ENCODE results near the gene ASCC3. TPM values are rescaled to one million over a fixed set of nuclear protein-coding genes. Genes with fewer than 3 reads are reported as not detected.

ASCC3 gene
- total RNA-seq, 6 experiments from 2014 or later = 96.1 to 101 (median 97.8) TPM

GRCh38 chr6:100462706-100463629 lies 418.2 kb downstream of the ASCC3 start:
- peak overlapping the region; percentile 96 for H3K4me3 Mint-ChIP-seq

GRCh38 chr6:100461917-100462705 lies 419.0 kb downstream of the ASCC3 start:
- peaks cover 2% of the 10 kb centered on the region for H3K27me3 Mint-ChIP-seq (ENCODE audit: insufficient read depth)
- no peak for TF ChIP-seq CTCF (IDR thresholded peaks at IDR 0.05)
- DNase-seq = no peak
- peaks cover 51% of the 10 kb centered on the region for H3K4me1 Mint-ChIP-seq (ENCODE audit: low read depth)
- peaks cover 42% of the 10 kb centered on the region for H3K36me3 Mint-ChIP-seq (ENCODE audit: low read depth)
- peak overlapping the region; percentile 93 for H3K27ac Mint-ChIP-seq
- H3K9me3 Mint-ChIP-seq = no peaks in the 10 kb centered on the region
- H3K4me3 Mint-ChIP-seq = peak overlapping the region; percentile 96

More at GRCh38 chr6:100462706-100463629, 418.2 kb downstream of the ASCC3 start:
- Mint-ChIP-seq H3K36me3 (ENCODE audit: low read depth) (peaks cover 42% of the 10 kb centered on the region), H3K27ac (peak overlapping the region; percentile 93), H3K9me3 (no peaks in the 10 kb centered on the region), H3K27me3 (ENCODE audit: insufficient read depth) (peaks cover 2% of the 10 kb centered on the region), H3K4me1 (ENCODE audit: low read depth) (peaks cover 43% of the 10 kb centered on the region)
- no peak for DNase-seq
- no peak for TF ChIP-seq CTCF (IDR thresholded peaks at IDR 0.05)

- H3K27me3 Mint-ChIP-seq (ENCODE audit: insufficient read depth) = peaks cover 1% of the 10 kb centered on the region
- DNase-seq = no peak
- H3K36me3 Mint-ChIP-seq (ENCODE audit: low read depth) = peaks cover 42% of the 10 kb centered on the region
- peaks cover 55% of the 10 kb centered on the region for H3K4me1 Mint-ChIP-seq (ENCODE audit: low read depth)
- peak overlapping the region; percentile 93 for H3K27ac Mint-ChIP-seq
- H3K9me3 Mint-ChIP-seq = no peaks in the 10 kb centered on the region
- H3K4me3 Mint-ChIP-seq = peak overlapping the region; percentile 96
- no peak for TF ChIP-seq CTCF (IDR thresholded peaks at IDR 0.05)
These were observed 419.7 kb downstream of the ASCC3 start for GRCh38 chr6:100461278-100461916.

- DNase-seq = no peak
- peak; percentile 89 for TF ChIP-seq CTCF (IDR thresholded peaks at IDR 0.05)
- H3K27ac Mint-ChIP-seq = peak overlapping the region; percentile 93
- peaks cover 42% of the 10 kb centered on the region for H3K36me3 Mint-ChIP-seq (ENCODE audit: low read depth)
- H3K4me3 Mint-ChIP-seq = peak overlapping the region; percentile 96
- peaks cover 5% of the 10 kb centered on the region for H3K27me3 Mint-ChIP-seq (ENCODE audit: insufficient read depth)
- no peaks in the 10 kb centered on the region for H3K9me3 Mint-ChIP-seq
- peaks cover 53% of the 10 kb centered on the region for H3K4me1 Mint-ChIP-seq (ENCODE audit: low read depth)
These were observed 420.4 kb downstream of the ASCC3 start for GRCh38 chr6:100460650-100461204.

- Mint-ChIP-seq H3K27ac (peak overlapping the region; percentile 94), H3K4me1 (ENCODE audit: low read depth) (peaks cover 50% of the 10 kb centered on the region), H3K4me3 (peak overlapping the region; percentile 96), H3K36me3 (ENCODE audit: low read depth) (peaks cover 42% of the 10 kb centered on the region), H3K27me3 (ENCODE audit: insufficient read depth) (peaks cover 5% of the 10 kb centered on the region), H3K9me3 (no peaks in the 10 kb centered on the region)
- DNase-seq = no peak
- TF ChIP-seq CTCF (IDR thresholded peaks at IDR 0.05) = no peak
These were observed 421.4 kb downstream of the ASCC3 start for GRCh38 chr6:100459592-100460184.
